Measurements from ENCODE around the gene GLI3. TPM values are rescaled to one million over a fixed set of nuclear protein-coding genes. Genes with fewer than 3 reads are reported as not detected.

The GLI3 gene
- total and polyA plus RNA-seq, 12 donors, result 1.1 to 18.0 (median 4.6) TPM

DNA sequence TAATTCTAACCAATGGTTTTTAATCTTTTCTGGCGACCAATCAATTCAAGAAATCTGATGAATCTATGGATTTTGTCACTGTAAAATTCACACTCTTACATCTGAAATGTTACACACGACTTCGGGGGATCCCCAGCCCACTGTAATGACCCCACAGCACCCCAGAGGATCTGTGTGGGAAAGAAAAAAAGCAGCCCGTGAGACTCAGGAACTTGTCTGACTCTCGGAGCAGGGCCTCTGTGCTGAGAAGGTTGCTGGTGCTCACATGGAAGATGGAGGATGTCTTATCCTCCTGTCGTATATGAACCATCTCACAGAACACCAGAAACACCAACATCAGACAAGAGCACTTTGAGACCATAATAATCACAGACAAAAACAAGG lies 305.8 kb downstream of the GLI3 start:
- H3K4me3 ChIP-seq, result no peak overlapping the region
- no peaks in the 10 kb centered on the region for H3K4me1 ChIP-seq (replicated peaks in 1 of 2)
- intact Hi-C loops (cut with DNase I), result no loop called here
- no peak overlapping the region for H3K27ac ChIP-seq
- H3K9me3 ChIP-seq (replicated peaks in 1 of 3), result no peaks in the 10 kb centered on the region
- WGBS, 4 donors, result 73 to 82% (median 78%) methylated on average over 6 of the region's 6 CpGs
- H3K27me3 ChIP-seq, result no peaks in the 10 kb centered on the region
- no peak for DNase-seq
- TF ChIP-seq, protein P1, sequence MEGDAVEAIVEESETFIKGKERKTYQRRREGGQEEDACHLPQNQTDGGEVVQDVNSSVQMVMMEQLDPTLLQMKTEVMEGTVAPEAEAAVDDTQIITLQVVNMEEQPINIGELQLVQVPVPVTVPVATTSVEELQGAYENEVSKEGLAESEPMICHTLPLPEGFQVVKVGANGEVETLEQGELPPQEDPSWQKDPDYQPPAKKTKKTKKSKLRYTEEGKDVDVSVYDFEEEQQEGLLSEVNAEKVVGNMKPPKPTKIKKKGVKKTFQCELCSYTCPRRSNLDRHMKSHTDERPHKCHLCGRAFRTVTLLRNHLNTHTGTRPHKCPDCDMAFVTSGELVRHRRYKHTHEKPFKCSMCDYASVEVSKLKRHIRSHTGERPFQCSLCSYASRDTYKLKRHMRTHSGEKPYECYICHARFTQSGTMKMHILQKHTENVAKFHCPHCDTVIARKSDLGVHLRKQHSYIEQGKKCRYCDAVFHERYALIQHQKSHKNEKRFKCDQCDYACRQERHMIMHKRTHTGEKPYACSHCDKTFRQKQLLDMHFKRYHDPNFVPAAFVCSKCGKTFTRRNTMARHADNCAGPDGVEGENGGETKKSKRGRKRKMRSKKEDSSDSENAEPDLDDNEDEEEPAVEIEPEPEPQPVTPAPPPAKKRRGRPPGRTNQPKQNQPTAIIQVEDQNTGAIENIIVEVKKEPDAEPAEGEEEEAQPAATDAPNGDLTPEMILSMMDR (IDR thresholded peaks at IDR 0.05), result no peak
- no peak for TF ChIP-seq POLR2A (IDR thresholded peaks at IDR 0.05)
- H3K36me3 ChIP-seq (replicated peaks in 1 of 2), result no peaks in the 10 kb centered on the region

DNA sequence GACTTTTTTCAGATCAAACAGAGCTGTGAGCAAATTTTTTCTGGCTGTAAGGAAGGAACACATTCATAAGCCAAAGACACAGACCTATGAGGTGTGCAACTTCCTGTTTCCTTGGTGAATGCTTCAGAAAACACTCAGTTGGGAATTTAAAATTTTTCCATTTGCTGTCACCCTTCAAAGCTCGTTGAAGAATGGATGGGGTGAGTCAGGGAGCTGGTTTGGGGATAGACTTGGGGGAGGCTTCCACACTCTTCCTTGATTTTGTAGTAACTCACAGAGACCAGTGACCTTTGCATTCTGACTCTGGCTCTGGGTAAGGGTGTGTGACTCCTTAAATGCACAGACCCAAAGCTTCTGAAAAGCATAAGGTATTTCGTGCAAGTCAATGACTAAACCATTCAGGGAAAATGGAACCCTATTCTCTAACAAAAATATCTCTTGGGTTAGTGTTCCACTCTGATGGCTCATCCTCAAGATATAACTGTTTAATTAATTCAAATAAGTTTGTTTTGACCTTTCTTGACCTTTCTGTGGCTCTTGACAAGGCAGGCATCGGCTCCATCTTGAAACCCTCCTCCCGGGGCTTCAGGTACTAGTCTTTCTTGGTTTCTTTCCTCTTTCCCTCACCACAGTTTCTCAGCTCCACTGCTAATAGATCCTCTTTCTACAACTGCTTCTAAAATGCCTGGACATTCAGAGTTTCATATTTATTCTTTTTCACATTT lies 306.3 kb downstream of the GLI3 start:
- H3K9me3 ChIP-seq (replicated peaks in 1 of 3), result no peaks in the 10 kb centered on the region
- WGBS, 4 donors, result 80 to 84% (median 83%) methylated on average over 4 of the region's 4 CpGs
- no peak for DNase-seq
- H3K4me3 ChIP-seq, result no peak overlapping the region
- no peaks in the 10 kb centered on the region for H3K36me3 ChIP-seq (replicated peaks in 1 of 2)
- H3K27ac ChIP-seq, result no peak overlapping the region
- intact Hi-C loops (cut with DNase I), result no loop called here
- no peak for TF ChIP-seq POLR2A (IDR thresholded peaks at IDR 0.05)
- TF ChIP-seq, protein P1 (IDR thresholded peaks at IDR 0.05), result no peak
- no peaks in the 10 kb centered on the region for H3K27me3 ChIP-seq
- H3K4me1 ChIP-seq (replicated peaks in 1 of 2), result no peaks in the 10 kb centered on the region

DNA sequence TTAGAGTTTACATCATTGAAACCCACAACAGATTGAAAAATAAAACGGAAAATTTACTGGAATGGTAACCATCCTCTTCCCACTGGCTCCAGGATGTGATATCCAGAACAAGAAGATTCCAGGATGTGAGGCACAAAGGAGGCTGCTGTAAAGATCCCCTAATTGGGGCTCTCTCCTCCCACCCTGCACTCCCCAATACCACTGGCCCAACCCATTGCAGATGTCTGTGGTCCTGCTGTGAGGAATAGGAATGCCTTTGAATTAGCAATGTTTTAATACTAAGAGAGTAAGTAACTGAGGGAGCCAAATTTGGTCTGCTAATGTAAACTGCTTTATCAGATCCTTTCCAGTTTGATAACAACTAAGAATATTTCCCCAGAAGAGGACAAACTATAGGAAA lies 308.2 kb downstream of the GLI3 start:
- no peak for TF ChIP-seq POLR2A (IDR thresholded peaks at IDR 0.05)
- TF ChIP-seq, protein P1 (IDR thresholded peaks at IDR 0.05), result no peak
- Histone ChIP-seq H3K4me3 (no peak overlapping the region), H3K36me3 (replicated peaks in 1 of 2) (no peaks in the 10 kb centered on the region), H3K9me3 (replicated peaks in 1 of 3) (no peaks in the 10 kb centered on the region), H3K27ac (no peak overlapping the region), H3K27me3 (no peaks in the 10 kb centered on the region), H3K4me1 (replicated peaks in 1 of 2) (no peaks in the 10 kb centered on the region)
- WGBS, 4 donors, result 64 to 89% (median 84%) methylated on average over 1 of the region's 1 CpG
- DNase-seq, result no peak
- intact Hi-C loops (cut with DNase I), result no loop called here

DNA sequence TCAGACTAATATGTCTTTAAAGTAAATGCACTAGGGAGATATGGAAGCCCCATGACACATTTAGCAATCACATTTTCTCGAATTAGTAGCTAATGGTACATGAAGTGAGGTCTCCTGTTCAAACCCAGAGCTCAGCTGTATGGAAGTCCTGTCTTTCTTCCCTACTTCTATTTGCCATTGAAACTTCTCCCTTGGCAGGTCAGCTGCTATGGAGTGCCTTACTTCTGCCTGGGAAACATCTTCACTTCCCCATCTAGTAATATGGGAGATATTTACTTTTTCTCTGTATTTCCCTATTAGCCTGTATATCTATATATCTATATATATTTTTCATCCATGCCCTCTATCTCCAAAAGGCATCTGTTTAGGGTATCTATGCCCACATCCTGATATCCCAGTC lies 308.8 kb downstream of the GLI3 start:
- no peaks in the 10 kb centered on the region for H3K36me3 ChIP-seq (replicated peaks in 1 of 2)
- no peak for DNase-seq
- no peaks in the 10 kb centered on the region for H3K27me3 ChIP-seq
- no peaks in the 10 kb centered on the region for H3K9me3 ChIP-seq (replicated peaks in 1 of 3)
- intact Hi-C loops (cut with DNase I), result no loop called here
- 63 to 71% (median 66%) methylated on average over 1 of the region's 1 CpG for WGBS, 4 donors
- no peak for TF ChIP-seq POLR2A (IDR thresholded peaks at IDR 0.05)
- TF ChIP-seq, protein P1 (IDR thresholded peaks at IDR 0.05), result no peak
- no peak overlapping the region for H3K4me3 ChIP-seq
- H3K27ac ChIP-seq, result no peak overlapping the region
- H3K4me1 ChIP-seq (replicated peaks in 1 of 2), result no peaks in the 10 kb centered on the region

All from adrenal gland (tissue), 12 donors.